Kidney (tissue), 14 donors: Measurements from ENCODE around the gene MPO. TPM values are rescaled to one million over a fixed set of nuclear protein-coding genes. Genes with fewer than 3 reads are reported as not detected.

Experiments
- DNase-seq, 5 donors: peaks; one replicate each; pipeline ENCODE4 v3.0.0-alpha.2; 2013 to 2020
- FAIRE-seq: peaks from 2 replicates; lab custom pipeline; 2012; peaks lifted over from hg19 to GRCh38; lab: Jason Lieb, UNC
- H3K27ac ChIP-seq, 2 donors: one replicate each; pipeline ENCODE4 v1.7.0; 2013; ENCODE audit warnings: low read depth in 2 of 2, low read length in 2 of 2, inconsistent platforms in 1 of 2
- H3K27me3 ChIP-seq: one replicate; pipeline ENCODE4 v1.7.1; 2013; ENCODE audit warnings: low read length, inconsistent platforms; ENCODE audit not compliant: control insufficient read depth, insufficient read depth
- H3K36me3 ChIP-seq, 3 donors: one replicate each; pipeline versions ENCODE4 v1.7.0 to v1.7.1; 2013; ENCODE audit warnings: low read length in 3 of 3, control low read depth in 1 of 3, inconsistent platforms in 1 of 3; ENCODE audit not compliant: insufficient read depth in 3 of 3, control insufficient read depth in 2 of 3
- H3K4me1 ChIP-seq, 3 donors: one replicate each; pipeline versions ENCODE4 v1.7.0 to v1.7.1; 2013; ENCODE audit warnings: low read length in 3 of 3, inconsistent platforms in 1 of 3, low read depth in 1 of 3; ENCODE audit not compliant: control insufficient read depth in 2 of 3, insufficient read depth in 2 of 3
- H3K4me3 ChIP-seq, 3 donors: one replicate each; pipeline versions ENCODE4 v1.7.0 to v1.8.1; 2013; ENCODE audit warnings: low read length in 3 of 3, control low read depth in 1 of 3, inconsistent platforms in 1 of 3
- H3K9ac ChIP-seq, 3 donors: one replicate each; pipeline versions ENCODE4 v1.7.0 to v1.7.1; 2013; ENCODE audit warnings: low read length in 3 of 3, control low read depth in 1 of 3, inconsistent platforms in 1 of 3
- H3K9me3 ChIP-seq, 3 donors: one replicate each; pipeline versions ENCODE4 v1.7.0 to v1.7.1; 2013; ENCODE audit warnings: low read length in 3 of 3, control low read depth in 1 of 3, inconsistent platforms in 1 of 3; ENCODE audit not compliant: control insufficient read depth in 2 of 3, insufficient read depth in 1 of 3
- intact Hi-C: fragments of 100-400 bp; cut with DNase I; formaldehyde crosslinking; loops from one replicate; pipeline ENCODE4 v1.11.1; 2022
- polyA plus RNA-seq: library from polyadenylated mRNA; stranded (reverse); fragments of 350-450 nt; fragmentation: Illumina TruSeq; extraction: RNeasy Lipid Tissue Mini Kit (QIAGEN cat#74804); gene quantifications from one replicate; pipeline ENCODE4 v1.2.3, GENCODE V29; 2014; ENCODE audit warnings: low read depth, low replicate concordance; ENCODE audit not compliant: insufficient read depth
- total RNA-seq: library from RNA; stranded (reverse); fragmentation: NEBNext Ultra II Directional; extraction: Animal tissue kit (Norgen Biotek cat#: 25700); gene quantifications from one replicate; pipeline ENCODE4 v1.2.1, GENCODE V29; 2021
- TF ChIP-seq, protein P1 (sequence below): IDR thresholded peaks from 3 replicates; pipeline ENCODE4 v1.5.1; 2012; ENCODE audit warnings: mild to moderate bottlenecking, moderate library complexity, borderline replicate concordance; ENCODE audit not compliant: insufficient read depth; ENCODE audit errors: extremely low read depth
- donor health status: control.
- donor health status: control.
- donor health status: control.
- donor health status: control.
- donor health status: control.
- donor health status: DM: yes; HTN: yes; CAD: no.
- donor health status: Normal renal cell carcinoma (clear cell type).

The MPO gene
- total and polyA plus RNA-seq, 2 donors from 2014 or later, result 0.47 TPM; not detected in 1

DNA sequence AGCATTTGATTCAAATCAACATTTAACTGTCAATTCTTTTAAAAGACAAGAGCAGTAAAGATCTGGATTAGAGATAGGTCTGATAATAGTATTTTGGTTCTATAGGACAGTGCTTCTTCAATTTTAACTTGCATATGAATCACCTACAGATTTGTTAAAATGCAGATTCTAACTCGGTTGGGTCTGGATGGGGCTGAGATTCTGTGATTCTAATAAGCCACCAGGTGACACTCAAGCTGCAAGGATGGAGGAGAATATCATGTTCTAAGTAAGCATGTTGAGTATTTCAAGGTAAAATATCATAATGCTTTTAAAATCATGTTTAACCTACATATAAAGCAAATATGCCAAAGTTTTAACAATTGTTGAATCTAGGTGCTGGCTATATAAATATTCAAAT is 32.1 kb upstream of the MPO start:
- intact Hi-C loops, result no loop called here
- no peaks in the 10 kb centered on the region for H3K9me3 ChIP-seq
- no peaks in the 10 kb centered on the region for H3K27me3 ChIP-seq
- FAIRE-seq (no peak), DNase-seq (no peak)
- no peaks in the 10 kb centered on the region for H3K4me1 ChIP-seq
- no peak overlapping the region for H3K27ac ChIP-seq
- no peaks in the 10 kb centered on the region for H3K36me3 ChIP-seq
- no peak overlapping the region for H3K9ac ChIP-seq
- no peak overlapping the region for H3K4me3 ChIP-seq
- TF ChIP-seq, protein P1, sequence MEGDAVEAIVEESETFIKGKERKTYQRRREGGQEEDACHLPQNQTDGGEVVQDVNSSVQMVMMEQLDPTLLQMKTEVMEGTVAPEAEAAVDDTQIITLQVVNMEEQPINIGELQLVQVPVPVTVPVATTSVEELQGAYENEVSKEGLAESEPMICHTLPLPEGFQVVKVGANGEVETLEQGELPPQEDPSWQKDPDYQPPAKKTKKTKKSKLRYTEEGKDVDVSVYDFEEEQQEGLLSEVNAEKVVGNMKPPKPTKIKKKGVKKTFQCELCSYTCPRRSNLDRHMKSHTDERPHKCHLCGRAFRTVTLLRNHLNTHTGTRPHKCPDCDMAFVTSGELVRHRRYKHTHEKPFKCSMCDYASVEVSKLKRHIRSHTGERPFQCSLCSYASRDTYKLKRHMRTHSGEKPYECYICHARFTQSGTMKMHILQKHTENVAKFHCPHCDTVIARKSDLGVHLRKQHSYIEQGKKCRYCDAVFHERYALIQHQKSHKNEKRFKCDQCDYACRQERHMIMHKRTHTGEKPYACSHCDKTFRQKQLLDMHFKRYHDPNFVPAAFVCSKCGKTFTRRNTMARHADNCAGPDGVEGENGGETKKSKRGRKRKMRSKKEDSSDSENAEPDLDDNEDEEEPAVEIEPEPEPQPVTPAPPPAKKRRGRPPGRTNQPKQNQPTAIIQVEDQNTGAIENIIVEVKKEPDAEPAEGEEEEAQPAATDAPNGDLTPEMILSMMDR, result no peak

- no peak for FAIRE-seq
- no peak overlapping the region for H3K9ac ChIP-seq
These were observed 31.4 kb upstream of the MPO start for GRCh38 chr17:58312021-58312630.

DNA sequence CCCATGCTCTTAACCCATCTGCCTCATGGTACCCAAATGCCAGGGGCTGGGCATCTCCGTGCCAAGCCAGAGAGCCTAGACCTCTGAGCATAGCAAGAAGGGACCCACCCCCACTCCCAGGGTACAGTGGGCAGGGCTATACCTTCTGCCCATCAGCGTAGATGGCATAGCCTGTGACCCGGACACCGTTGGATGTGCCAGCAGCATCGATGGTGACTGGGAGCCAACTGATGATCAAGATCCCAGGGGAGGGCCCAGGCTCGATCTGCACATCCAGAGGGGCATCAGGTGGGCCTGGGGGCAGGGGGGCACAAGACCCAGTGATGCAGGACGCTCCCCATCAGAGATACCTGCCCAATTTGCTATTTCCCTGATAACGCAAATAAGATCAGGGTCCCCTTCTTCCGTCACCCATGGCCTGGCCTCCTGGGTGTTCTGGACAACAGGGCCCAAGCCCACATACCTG is 30.7 kb upstream of the MPO start:
- Histone ChIP-seq H3K36me3 (no peaks in the 10 kb centered on the region), H3K27me3 (no peaks in the 10 kb centered on the region), H3K4me3 (no peak overlapping the region), H3K9ac (no peak overlapping the region), H3K9me3 (no peaks in the 10 kb centered on the region), H3K4me1 (no peaks in the 10 kb centered on the region), H3K27ac (no peak overlapping the region)
- DNase-seq (peak in 2 of 5 donors; percentile 26 to 68), FAIRE-seq (no peak)
- intact Hi-C loops, result no loop called here
- TF ChIP-seq, protein P1, result no peak

More at GRCh38 chr17:58312021-58312630, 31.4 kb upstream of the MPO start:
- Histone ChIP-seq H3K4me1 (no peaks in the 10 kb centered on the region), H3K27ac (no peak overlapping the region), H3K9me3 (no peaks in the 10 kb centered on the region), H3K4me3 (no peak overlapping the region), H3K27me3 (no peaks in the 10 kb centered on the region), H3K36me3 (no peaks in the 10 kb centered on the region)
- TF ChIP-seq, protein P1, result no peak
- intact Hi-C loops, result no loop called here
- DNase-seq, result peak in 2 of 5 donors; percentile 7 to 64
